MCF 10A (cell line): ENCODE data around the gene F8. TPM values are rescaled to one million over a fixed set of nuclear protein-coding genes. Genes with fewer than 3 reads are reported as not detected.

Source experiments
- BruUV-seq: library from RNA; stranded (reverse); fragments of 400-500 nt; replicated peaks from 2 replicates; lab custom pipeline; 2021; lab: Mats Ljungman, UMichigan
- CTCF ChIA-PET: fragments of 300-600 bp; sonication (Branson Sonifier 250); formaldehyde crosslinking; extraction: SDS; loops from one replicate; lab custom pipeline; 2021; ENCODE audit warnings: antibody characterized with exemption, inconsistent platforms; lab: Yijun Ruan, JAX
- POLR2A ChIA-PET: fragments of 300-600, 350-650 bp; sonication (Branson Sonifier 250); formaldehyde crosslinking; extraction: SDS; loops from one replicate; lab custom pipeline; 2020; ENCODE audit warnings: antibody characterized with exemption, inconsistent platforms; lab: Yijun Ruan, JAX
- DNase-seq: peaks from one replicate; pipeline ENCODE4 v3.0.0-alpha.2; 2018; ENCODE audit not compliant: unreplicated experiment
- H3K27ac Mint-ChIP-seq: one replicate; pipeline ENCODE4 v1.8.0; 2022; ENCODE audit warnings: mild to moderate bottlenecking, low read depth, mixed read lengths; ENCODE audit not compliant: unreplicated experiment
- H3K27me3 Mint-ChIP-seq: one replicate; pipeline ENCODE4 v1.8.0; 2022; ENCODE audit warnings: mixed read lengths; ENCODE audit not compliant: insufficient read depth, unreplicated experiment
- H3K36me3 Mint-ChIP-seq: one replicate; pipeline ENCODE4 v1.8.0; 2022; ENCODE audit warnings: mild to moderate bottlenecking, moderate library complexity, mixed read lengths; ENCODE audit not compliant: insufficient read depth, unreplicated experiment
- H3K4me1 Mint-ChIP-seq: one replicate; pipeline ENCODE4 v1.8.0; 2022; ENCODE audit warnings: mixed read lengths; ENCODE audit not compliant: insufficient read depth, unreplicated experiment
- H3K4me3 Mint-ChIP-seq: one replicate; pipeline ENCODE4 v1.8.0; 2022; ENCODE audit warnings: mild to moderate bottlenecking, moderate library complexity, mixed read lengths; ENCODE audit not compliant: unreplicated experiment
- H3K9me3 Mint-ChIP-seq: one replicate; pipeline ENCODE4 v1.8.0; 2022; ENCODE audit warnings: mixed read lengths; ENCODE audit not compliant: unreplicated experiment
- CTCF ChIP-seq: fragments of 200-600 bp; IDR thresholded peaks from one replicate; pipeline ENCODE4 v1.8.0; 2022; ENCODE audit warnings: antibody characterized with exemption, mild to moderate bottlenecking; ENCODE audit not compliant: unreplicated experiment
- intact Hi-C: fragments of 100-400 bp; cut with micrococcal nuclease; formaldehyde crosslinking; loops from 2 replicates; pipeline ENCODE4 v1.14.1; 2022
- total RNA-seq: library from RNA; stranded (reverse); gene quantifications from 2 replicates; pipeline ENCODE4 v1.2.3, GENCODE V29; 2022

F8 gene
- total RNA-seq, 1 experiment from 2014 or later: 5.3 TPM

DNA sequence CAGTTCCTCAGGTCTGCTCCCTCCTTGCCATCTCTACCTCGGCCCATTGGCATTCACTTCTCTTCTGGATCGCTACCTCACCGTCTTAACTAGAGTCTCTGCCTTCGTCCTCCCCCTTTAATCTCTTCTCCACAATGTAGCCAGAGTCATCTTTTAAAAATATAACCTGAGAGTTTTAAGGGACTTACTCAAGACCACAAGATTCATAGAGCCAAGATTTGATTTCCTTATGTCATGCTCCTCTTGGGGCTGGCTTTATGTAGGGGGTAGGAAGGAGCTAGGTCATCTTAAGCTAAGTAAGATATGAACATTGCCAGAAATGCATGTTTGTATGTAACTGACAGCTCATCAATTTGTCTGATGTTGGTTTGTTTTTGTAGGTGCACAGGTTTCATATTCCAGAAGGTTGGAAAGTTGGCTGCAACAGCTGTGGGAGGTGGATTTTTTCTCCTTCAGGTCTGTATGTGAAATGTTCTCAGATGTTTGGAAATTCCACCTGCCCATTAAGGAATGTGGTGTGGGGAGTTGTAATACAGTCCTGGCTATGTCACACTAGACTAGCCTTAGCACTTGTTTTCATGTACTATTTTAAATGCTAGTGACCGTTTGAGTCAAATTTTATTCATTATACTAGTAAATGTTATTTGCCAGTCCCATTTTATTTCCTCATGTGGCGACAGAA is 23.7 kb upstream of the F8 start:
- Mint-ChIP-seq H3K27ac (no peak overlapping the region), H3K4me3 (no peak overlapping the region), H3K36me3 (peaks cover 14% of the 10 kb centered on the region), H3K4me1 (peaks cover 7% of the 10 kb centered on the region), H3K9me3 (no peaks in the 10 kb centered on the region), H3K27me3 (peaks cover 52% of the 10 kb centered on the region)
- intact Hi-C loops: no loop called here
- CTCF ChIA-PET: interaction anchor here (0.8 to 1.4 kb wide), 5 partner anchors 10 to 61 kb away, joined by 3 to 9 read pairs (median 4); no protein-coding TSS in a partner anchor
- TF ChIP-seq CTCF: no peak
- no peak for DNase-seq
- POLR2A ChIA-PET: interaction anchor here (1.4 kb wide), 1 partner anchor 19 kb away, joined by 4 read pairs; the partner anchor contains the start of gene FUNDC2
- BruUV-seq: no TSS peak

DNA sequence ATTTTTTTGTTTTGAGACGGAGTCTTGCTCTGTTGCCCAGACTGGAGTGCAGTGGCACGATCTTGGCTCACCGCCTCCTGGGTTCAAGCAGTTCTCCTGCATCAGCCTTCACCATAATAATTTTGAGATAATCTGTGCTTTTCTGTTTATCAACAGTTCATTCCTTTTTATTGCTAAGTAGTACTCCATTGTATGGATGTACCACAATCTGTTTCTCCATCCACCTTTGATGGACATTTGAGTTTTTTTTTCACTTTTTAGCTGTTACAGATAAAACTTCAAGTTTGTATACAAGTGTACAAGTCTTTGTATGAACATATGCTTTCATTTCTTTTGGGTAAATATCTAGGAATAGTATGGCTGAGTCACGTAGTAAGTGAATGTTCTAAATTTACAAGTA is 13.2 kb upstream of the F8 start:
- Mint-ChIP-seq H3K4me1 (no peaks in the 10 kb centered on the region), H3K9me3 (peaks cover 11% of the 10 kb centered on the region), H3K4me3 (no peak overlapping the region), H3K36me3 (peaks cover 24% of the 10 kb centered on the region), H3K27ac (no peak overlapping the region), H3K27me3 (peaks cover 19% of the 10 kb centered on the region)
- BruUV-seq: no TSS peak
- ChIA-PET CTCF (interaction anchor here (0.6 to 1.0 kb wide), 2 partner anchors 11 to 24 kb away, joined by 3 read pairs; no protein-coding TSS in a partner anchor), POLR2A (interaction anchor here (0.9 to 1.9 kb wide), 2 partner anchors 9 to 96 kb away, joined by 3 to 5 read pairs; partner anchors contain the start of gene FUNDC2)
- intact Hi-C loops: no loop called here
- no peak for DNase-seq
- no peak for TF ChIP-seq CTCF

GRCh38 chrX:155031657-155032056 is 9.1 kb upstream of the F8 start:
- H3K4me1 Mint-ChIP-seq: peaks cover 6% of the 10 kb centered on the region
- peaks cover 11% of the 10 kb centered on the region for H3K27me3 Mint-ChIP-seq
- intact Hi-C loops: no loop called here
- DNase-seq: no peak
- POLR2A ChIA-PET: no interaction called here
- CTCF ChIA-PET: interaction anchor here (0.7 to 0.8 kb wide), 2 partner anchors 29 to 247 kb away, joined by 4 read pairs; no protein-coding TSS in a partner anchor
- H3K4me3 Mint-ChIP-seq: no peak overlapping the region
- no peak for TF ChIP-seq CTCF
- H3K36me3 Mint-ChIP-seq: peaks cover 19% of the 10 kb centered on the region
- BruUV-seq: no TSS peak
- H3K9me3 Mint-ChIP-seq: no peaks in the 10 kb centered on the region
- no peak overlapping the region for H3K27ac Mint-ChIP-seq

- BruUV-seq: no TSS peak
- peak; percentile 18 for DNase-seq
- Mint-ChIP-seq H3K36me3 (no peaks in the 10 kb centered on the region), H3K4me3 (peak overlapping the region; percentile 46), H3K9me3 (no peaks in the 10 kb centered on the region), H3K27me3 (peaks cover 22% of the 10 kb centered on the region), H3K27ac (peak overlapping the region; percentile 17), H3K4me1 (peaks cover 13% of the 10 kb centered on the region)
- ChIA-PET POLR2A (interaction anchor here (1.1 to 3.4 kb wide), 3 partner anchors 33 to 43 kb away, joined by 5 to 35 read pairs (median 21); partner anchors contain the start of gene BRCC3), CTCF (interaction anchor here (0.6 to 0.9 kb wide), 2 partner anchors 28 to 72 kb away, joined by 3 read pairs; no protein-coding TSS in a partner anchor)
- no peak for TF ChIP-seq CTCF
- intact Hi-C loops: no loop called here
Observed at GRCh38 chrX:155028877-155029291, 6.4 kb upstream of the F8 start.
